H1 (cell line): ENCODE measurements around the gene AGBL1. TPM values are rescaled to one million over a fixed set of nuclear protein-coding genes. Genes with fewer than 3 reads are reported as not detected.

Source experiments
- CHD7 ChIP-seq: fragments of 300-600 bp; sonication (generic); IDR thresholded peaks from 2 replicates; pipeline ENCODE4 v1.7.1; 2012; ENCODE audit warnings: low read length, moderate library complexity, mild to moderate bottlenecking, inconsistent platforms; ENCODE audit not compliant: insufficient replicate concordance
- POLR2A ChIP-seq, 2 experiments: IDR thresholded peaks; 1 replicate in 1 of 2; 2 replicates in 1 of 2; pipeline ENCODE4 v1.6.1; 2011; ENCODE audit warnings: low read depth in 2 of 2, low read length in 2 of 2, mild to moderate bottlenecking in 2 of 2; ENCODE audit errors: control extremely low read depth in 1 of 2
- RNF2 ChIP-seq: fragments of 200-900, 300-1000 bp; sonication (generic); IDR thresholded peaks from 2 replicates; pipeline ENCODE4 v1.7.1; 2016; ENCODE audit warnings: borderline replicate concordance, low read depth, mild to moderate bottlenecking, antibody characterized with exemption, low read length; ENCODE audit not compliant: poor library complexity, severe bottlenecking; ENCODE audit errors: missing control alignments
- SP4 ChIP-seq: IDR thresholded peaks from 2 replicates; pipeline ENCODE4 v1.6.1; 2012; ENCODE audit warnings: low read length, inconsistent platforms
- SUZ12 ChIP-seq: fragments of 200-600 bp; sonication (generic); IDR thresholded peaks from 2 replicates; pipeline ENCODE4 v1.6.1; 2012; ENCODE audit warnings: mild to moderate bottlenecking, inconsistent platforms, low read length, moderate library complexity, mixed read lengths
- TBP ChIP-seq: IDR thresholded peaks from 2 replicates; pipeline ENCODE4 v1.6.1; 2011; ENCODE audit warnings: low read depth, low read length, improper control_type of control experiment
- USF2 ChIP-seq: IDR thresholded peaks from 2 replicates; pipeline ENCODE4 v1.6.1; 2011; ENCODE audit warnings: low read length, improper control_type of control experiment
- polyA plus RNA-seq, 7 experiments: library from polyadenylated mRNA; depleted of rRNA in 3 of 7; stranded (reverse) in 5 of 7; unstranded in 2 of 7; fragments of >200 nt in 5 of 7; fragments of 200-250 nt in 2 of 7; gene quantifications; 1 replicate in 5 of 7; 2 replicates in 1 of 7; 4 replicates in 1 of 7; pipeline versions ENCODE4 v1.2.1 to v1.2.3, GENCODE V29; 2011 to 2013; ENCODE audit warnings: missing spikeins in 2 of 7, mixed read lengths in 2 of 7
- total RNA-seq: library from RNA; stranded (reverse); fragmentation: NEBNext Ultra II Directional; extraction: Animal tissue kit (Norgen Biotek cat#: 25700); gene quantifications from 2 replicates; pipeline ENCODE4 v1.2.1, GENCODE V29; 2021

The AGBL1 gene
- total and polyA plus RNA-seq, 2 of the 8 experiments (the other 6 are each of a cell fraction or from before 2014, with no cell fraction given) = not detected

- no peak for TF ChIP-seq CHD7
- no peak for TF ChIP-seq POLR2A (IDR thresholded peaks at IDR 0.05; ENCODE audit: control extremely low read depth in 1 of 2, low read depth in 2 of 2, low read length in 2 of 2)
- TF ChIP-seq USF2 = no peak
- TF ChIP-seq TBP = no peak
- no peak for TF ChIP-seq RNF2
- no peak for TF ChIP-seq SUZ12
- TF ChIP-seq SP4 = no peak
These were observed 766.4 kb downstream of the AGBL1 start (continued) for GRCh38 chr15:86846036-86846435.
